HG03342 (cell line): Measurements from ENCODE around the gene TBC1D16.
"Not testable (repeated sequence)": the region's sequence is repeated elsewhere in the genome, so short reads cannot be mapped to it uniquely, and the experiment has no call there.

Experiments used
- ATAC-seq: cut with Tn5 transposase; IDR thresholded peaks from one replicate; pipeline ENCODE4 v1.9.1; 2021; ENCODE audit warnings: mild to moderate bottlenecking, moderate library complexity; ENCODE audit not compliant: unreplicated experiment

The TBC1D16 gene

GRCh38 chr17:79897243-79898063 is 138.2 kb downstream of the TBC1D16 start:
- ATAC-seq = no peak

- ATAC-seq = not testable (repeated sequence)
Observed at GRCh38 chr17:79893457-79893856, 142.2 kb downstream of the TBC1D16 start.

- ATAC-seq = no peak
Observed at GRCh38 chr17:79892457-79893241, 143.0 kb downstream of the TBC1D16 start.

DNA sequence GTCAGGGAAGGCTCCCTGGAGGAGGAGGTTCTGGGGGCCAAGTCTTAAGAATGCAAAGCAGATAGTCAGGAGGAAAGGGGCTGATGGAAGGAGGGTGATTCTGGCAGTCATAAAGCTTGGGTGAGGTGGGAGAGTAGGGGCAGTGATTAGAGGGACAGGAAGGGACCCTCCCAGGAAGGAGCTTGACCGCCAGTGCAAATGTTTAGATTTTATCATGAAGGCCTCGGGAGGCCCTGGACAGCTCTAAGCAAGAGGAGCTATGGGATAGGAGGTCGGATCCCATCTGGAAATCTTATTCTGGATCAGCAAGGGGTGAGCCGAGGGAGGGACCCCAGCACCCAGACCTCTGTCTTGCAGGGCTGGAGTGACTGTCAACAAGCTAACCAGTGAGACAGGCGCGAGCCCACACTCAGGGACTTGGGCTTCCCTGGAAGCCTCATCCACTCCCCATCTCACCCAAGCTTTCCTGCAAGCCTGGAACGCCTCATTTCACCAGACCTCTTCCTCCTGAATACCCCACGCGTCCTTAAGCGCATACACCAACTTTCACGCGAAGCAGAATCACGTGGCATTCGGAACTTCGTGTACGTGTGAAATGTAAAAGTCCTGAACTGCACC is 144.4 kb downstream of the TBC1D16 start:
- no peak for ATAC-seq

DNA sequence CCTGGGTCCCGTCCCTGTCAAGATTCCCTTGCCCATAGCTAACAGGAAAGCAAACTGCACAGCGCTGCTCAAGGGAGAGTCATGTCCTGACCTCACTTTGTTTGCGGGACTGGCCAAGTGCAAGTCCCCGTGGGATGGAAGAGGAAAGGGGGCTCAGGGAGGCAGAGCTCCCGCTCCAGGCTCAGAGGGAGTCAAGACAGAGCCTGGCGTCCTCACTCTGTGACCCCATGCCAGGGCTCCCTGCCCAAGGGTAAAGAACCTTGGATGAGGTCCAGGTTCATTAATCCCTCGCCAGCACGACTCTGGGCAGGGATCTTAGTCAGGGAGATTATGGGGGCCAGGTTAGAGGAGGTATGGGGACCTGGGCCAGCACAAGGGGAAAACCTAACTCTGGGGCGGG is 145.0 kb downstream of the TBC1D16 start:
- ATAC-seq = no peak

DNA sequence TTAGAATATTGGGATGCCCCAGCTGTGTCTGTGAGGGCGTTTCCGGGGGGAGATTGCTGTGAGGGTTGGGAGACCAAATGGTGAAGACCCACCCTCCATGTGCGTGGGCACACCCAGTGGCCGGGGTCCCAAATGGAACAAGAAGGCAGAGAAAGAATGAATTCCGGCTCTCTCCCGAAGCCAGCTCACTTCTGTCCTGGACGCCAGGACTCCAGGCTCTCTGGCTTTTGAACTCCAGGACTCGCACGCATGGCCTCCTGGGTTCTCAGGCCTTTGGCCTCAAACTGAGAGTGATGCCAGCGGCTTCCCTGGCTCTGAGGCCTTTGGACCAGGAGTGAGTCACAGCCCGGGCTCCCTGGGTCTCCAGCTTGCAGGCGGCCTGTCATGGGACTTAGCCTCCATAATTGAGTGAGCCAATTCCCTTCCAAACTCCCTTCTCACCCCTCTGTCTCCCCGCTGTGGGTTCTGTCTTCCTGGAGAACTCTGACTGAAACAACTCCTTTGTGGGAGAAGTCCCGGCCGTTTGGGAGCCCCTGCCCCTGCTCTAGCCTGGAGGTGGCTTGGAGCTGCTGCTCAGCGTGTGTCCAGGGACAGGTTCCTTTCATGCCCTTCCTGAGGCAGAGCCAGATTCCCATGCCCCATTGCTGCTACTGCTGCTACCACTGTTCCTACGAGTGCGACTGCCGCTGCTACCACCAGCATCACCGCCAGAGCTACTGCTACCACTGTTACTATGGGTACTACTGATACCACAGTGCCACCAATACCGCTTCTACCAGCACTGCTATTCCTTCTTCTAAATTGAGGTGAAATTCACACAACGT is 146.6 kb downstream of the TBC1D16 start:
- no peak for ATAC-seq

DNA sequence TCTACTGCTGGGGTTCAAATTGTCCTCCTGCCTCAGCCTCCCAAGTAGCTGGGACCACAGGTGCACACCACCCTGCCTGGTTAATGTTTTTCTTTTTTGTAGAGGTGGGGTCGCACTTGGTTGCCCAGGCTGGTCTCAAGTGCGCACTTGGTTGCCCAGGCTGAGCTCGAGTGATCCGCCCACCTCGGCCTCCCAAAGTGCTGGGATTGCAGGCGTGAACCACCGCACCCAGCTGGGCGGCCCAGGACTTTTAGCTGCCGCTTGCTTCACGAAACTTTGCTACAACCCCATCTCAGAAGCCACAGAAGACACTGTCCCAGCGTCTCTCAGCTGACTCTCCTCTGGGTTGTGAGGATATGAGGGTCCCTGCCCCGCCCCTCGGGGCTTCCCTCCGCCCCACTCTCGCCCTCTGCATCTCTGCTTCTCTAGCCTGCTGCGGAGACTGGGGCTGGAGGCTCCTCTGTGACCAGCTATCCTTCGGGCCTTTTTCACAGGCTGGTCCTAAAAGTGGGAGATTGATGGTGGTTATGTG is 147.6 kb downstream of the TBC1D16 start:
- no peak for ATAC-seq

GRCh38 chr17:79887451-79887991 is 148.2 kb downstream of the TBC1D16 start:
- ATAC-seq = no peak

- ATAC-seq = no peak
Observed at GRCh38 chr17:79883202-79883601, 152.5 kb downstream of the TBC1D16 start.
